HFF-Myc (cell line): Measurements from ENCODE around the gene CHST11.

ENCODE experiments used
- DNase-seq: peaks from one replicate; pipeline ENCODE4 v3.0.0-alpha.2; 2011; ENCODE audit warnings: low read depth; ENCODE audit errors: extremely low read depth
- H3K4me3 ChIP-seq: replicated peaks from 2 replicates; pipeline ENCODE4 v1.5.1; 2011; ENCODE audit warnings: low read depth, mild to moderate bottlenecking, control low read depth, low read length
- CTCF ChIP-seq: IDR thresholded peaks from 2 replicates; pipeline ENCODE4 v1.5.1; 2012; ENCODE audit warnings: mild to moderate bottlenecking, low read depth, low read length, control low read depth; ENCODE audit errors: missing control alignments

The CHST11 gene

GRCh38 chr12:104736307-104736706 lies 279.6 kb downstream of the CHST11 start:
- H3K4me3 ChIP-seq, result no peak overlapping the region
- DNase-seq, result peak; percentile 88
- TF ChIP-seq CTCF, result peak; percentile 15

- DNase-seq, result no peak
- H3K4me3 ChIP-seq, result no peak overlapping the region
- no peak for TF ChIP-seq CTCF
These were observed 280.4 kb downstream of the CHST11 start for GRCh38 chr12:104737113-104737512.

- no peak overlapping the region for H3K4me3 ChIP-seq
- DNase-seq, result no peak
- no peak for TF ChIP-seq CTCF
These were observed 281.1 kb downstream of the CHST11 start for GRCh38 chr12:104737791-104738301.

DNA sequence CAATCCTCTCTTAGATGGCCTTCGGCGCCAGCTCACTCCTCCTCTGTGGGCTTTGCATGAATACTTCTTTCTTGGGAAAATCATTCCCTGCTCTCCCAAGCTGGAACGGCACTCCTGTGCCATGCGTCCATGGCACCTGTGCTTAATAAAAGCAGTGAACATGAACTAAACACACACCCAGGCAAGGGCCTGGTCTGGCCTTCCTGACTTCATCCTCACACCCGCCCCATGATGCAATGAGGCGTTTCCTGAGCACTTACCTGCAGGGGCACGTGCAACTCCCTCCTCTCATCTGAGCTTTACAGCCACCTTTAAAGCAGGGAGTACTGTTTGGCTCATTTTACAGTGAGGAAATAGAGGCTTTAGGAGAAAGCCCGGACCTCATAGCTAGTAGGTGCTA lies 281.6 kb downstream of the CHST11 start:
- DNase-seq, result no peak
- no peak for TF ChIP-seq CTCF
- H3K4me3 ChIP-seq, result no peak overlapping the region

DNA sequence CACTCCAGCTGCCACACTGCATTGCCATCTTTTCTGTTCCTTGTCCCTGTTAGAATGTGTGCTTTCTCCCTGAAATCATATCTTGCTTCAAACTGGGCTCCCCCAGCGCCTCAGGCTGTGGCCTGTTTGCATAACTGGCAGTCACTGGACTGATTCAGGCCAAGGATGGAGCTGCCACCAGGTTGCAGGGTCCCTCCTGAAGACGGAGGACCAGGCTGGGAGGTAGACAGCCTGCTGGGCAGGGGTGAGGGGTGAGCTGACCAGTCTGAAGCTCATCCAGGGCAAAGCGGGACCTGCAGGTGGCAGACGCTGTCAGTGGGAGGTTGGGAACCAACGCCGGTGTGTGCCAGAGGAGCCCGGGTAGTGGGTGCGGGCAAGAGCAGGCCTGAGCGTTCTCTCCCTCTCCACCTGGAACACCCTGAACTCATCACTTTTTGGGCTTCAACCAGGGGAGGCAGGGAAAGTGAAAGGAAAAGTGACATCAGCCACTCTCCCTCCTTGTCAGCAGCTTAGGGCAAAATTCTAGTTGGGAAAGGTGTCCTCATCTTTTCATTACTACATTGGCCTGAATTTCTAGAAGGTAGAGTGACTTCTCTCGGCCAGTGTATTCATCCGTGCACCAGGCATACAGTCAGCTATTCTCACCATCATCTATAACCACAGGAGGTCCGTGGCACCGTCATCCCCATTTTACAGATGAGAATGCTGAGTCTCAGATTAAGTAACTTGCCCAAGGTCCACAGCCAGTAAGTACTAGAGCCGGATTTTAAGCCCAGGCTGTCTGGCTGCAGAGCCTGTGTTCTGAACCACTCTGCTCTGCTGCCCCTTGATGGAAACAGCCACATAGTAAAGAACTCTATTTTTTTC lies 282.3 kb downstream of the CHST11 start:
- DNase-seq, result no peak
- no peak for TF ChIP-seq CTCF

GRCh38 chr12:104740668-104741067 lies 283.9 kb downstream of the CHST11 start:
- no peak for DNase-seq
- no peak overlapping the region for H3K4me3 ChIP-seq
- no peak for TF ChIP-seq CTCF

More for the DNA sequence above, 282.3 kb downstream of the CHST11 start:
- no peak overlapping the region for H3K4me3 ChIP-seq
